ENCODE measurements around the gene SPINK1. TPM values are rescaled to one million over a fixed set of nuclear protein-coding genes. Genes with fewer than 3 reads are reported as not detected.

SPINK1 gene
- total RNA-seq, 1 donor from 2014 or later = not detected

DNA sequence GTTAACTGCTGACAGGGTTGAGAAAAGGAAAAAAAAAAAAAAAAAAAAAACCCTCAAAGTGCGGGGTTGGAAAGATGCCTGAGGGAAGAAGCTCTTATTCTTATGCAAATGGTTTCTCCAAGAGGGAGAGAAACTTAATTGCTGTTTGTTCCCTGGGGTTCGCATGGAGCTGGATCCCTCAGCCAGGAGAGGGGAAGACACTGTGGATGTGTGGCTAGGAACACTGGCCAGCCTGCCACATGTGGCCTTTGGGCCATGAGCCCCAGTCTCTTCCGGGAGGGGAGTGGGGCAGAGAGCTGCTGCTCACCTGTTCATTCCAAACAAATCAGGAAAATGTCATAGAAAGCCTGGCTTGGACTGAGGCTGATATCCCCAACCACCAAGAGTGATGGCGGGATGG is 37.6 kb upstream of the SPINK1 start:
- no peak for DNase-seq (ENCODE audit: low read depth)
- Histone ChIP-seq H3K79me2 (ENCODE audit: insufficient read depth, low read length) (no peaks in the 10 kb centered on the region), H3K27me3 (ENCODE audit: insufficient read depth, low read length) (no peaks in the 10 kb centered on the region), H3K4me2 (ENCODE audit: low read length) (no peak overlapping the region), H3K36me3 (ENCODE audit: insufficient read depth, low read length) (no peaks in the 10 kb centered on the region), H3K9me3 (ENCODE audit: insufficient read depth, low read depth, low read length) (no peaks in the 10 kb centered on the region), H3K4me1 (ENCODE audit: insufficient read depth, low read length) (no peaks in the 10 kb centered on the region), H4K20me1 (ENCODE audit: insufficient read depth, low read length) (no peaks in the 10 kb centered on the region), H3K9ac (ENCODE audit: low read length) (no peak overlapping the region), H3K27ac (ENCODE audit: low read depth, low read length) (no peak overlapping the region), H2AFZ (ENCODE audit: low read depth, low read length) (no peak overlapping the region), H3K4me3 (ENCODE audit: insufficient read depth, low read depth, low read length) (no peak overlapping the region)
- Mint-ChIP-seq H3K4me3 (ENCODE audit: unreplicated experiment) (no peak overlapping the region), H3K27me3 (ENCODE audit: low read depth, unreplicated experiment) (peaks cover 42% of the 10 kb centered on the region), H3K9me3 (ENCODE audit: unreplicated experiment) (peaks cover 12% of the 10 kb centered on the region), H3K27ac (ENCODE audit: unreplicated experiment) (no peak overlapping the region), H3K36me3 (ENCODE audit: low read depth, unreplicated experiment) (peaks cover 9% of the 10 kb centered on the region), H3K4me1 (ENCODE audit: low read depth, unreplicated experiment) (no peaks in the 10 kb centered on the region)
- no peak for FAIRE-seq
- no peak for TF ChIP-seq EZH2 (IDR thresholded peaks at IDR 0.05; ENCODE audit: insufficient read depth, low read length)

DNA sequence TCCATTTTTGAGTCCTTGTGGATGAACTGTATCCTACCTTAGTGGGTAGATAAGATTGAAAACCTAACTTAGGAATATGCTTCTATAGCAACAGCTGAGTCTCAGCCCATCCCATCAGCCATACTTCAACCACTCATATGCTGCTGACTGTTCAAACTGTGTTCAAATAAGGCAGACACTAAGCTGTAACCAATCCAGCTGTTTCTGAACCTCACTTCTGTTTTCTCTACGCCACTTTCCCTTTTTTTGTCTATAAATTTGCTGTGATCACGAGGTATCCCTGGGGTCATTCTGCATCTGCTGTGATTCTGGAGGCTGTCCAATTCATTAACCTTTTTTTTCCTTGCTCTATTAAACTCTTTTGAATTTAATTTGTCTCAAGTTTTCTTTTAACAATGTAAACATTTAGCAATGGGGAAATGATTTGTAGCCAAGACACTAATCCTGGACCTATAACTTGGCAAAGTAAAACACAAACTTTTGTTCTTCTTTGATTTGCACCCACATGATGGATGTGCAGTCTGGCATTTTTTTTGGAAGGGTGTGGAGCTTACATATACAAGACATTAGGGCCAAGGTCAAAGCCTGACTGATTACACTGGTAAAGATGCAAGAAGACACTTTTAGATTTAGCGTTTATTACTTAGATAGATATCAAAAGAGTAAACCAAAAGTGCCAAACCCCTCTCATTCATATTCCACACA is 32.1 kb upstream of the SPINK1 start:
- H3K4me3 ChIP-seq (ENCODE audit: insufficient read depth, low read depth, low read length) = no peak overlapping the region
- H3K9me3 Mint-ChIP-seq (ENCODE audit: unreplicated experiment) = no peaks in the 10 kb centered on the region
- H3K36me3 ChIP-seq (ENCODE audit: insufficient read depth, low read length) = no peaks in the 10 kb centered on the region
- no peak overlapping the region for H3K27ac Mint-ChIP-seq (ENCODE audit: unreplicated experiment)
- H3K9me3 ChIP-seq (ENCODE audit: insufficient read depth, low read depth, low read length) = no peaks in the 10 kb centered on the region
- H3K36me3 Mint-ChIP-seq (ENCODE audit: low read depth, unreplicated experiment) = peaks cover 2% of the 10 kb centered on the region
- H3K27me3 ChIP-seq (ENCODE audit: insufficient read depth, low read length) = no peaks in the 10 kb centered on the region
- FAIRE-seq (no peak), DNase-seq (ENCODE audit: low read depth) (no peak)
- no peak overlapping the region for H3K4me2 ChIP-seq (ENCODE audit: low read length)
- no peak overlapping the region for H3K4me3 Mint-ChIP-seq (ENCODE audit: unreplicated experiment)
- peaks cover 4% of the 10 kb centered on the region for H3K4me1 Mint-ChIP-seq (ENCODE audit: low read depth, unreplicated experiment)
- H3K27me3 Mint-ChIP-seq (ENCODE audit: low read depth, unreplicated experiment) = peaks cover 2% of the 10 kb centered on the region
- no peak overlapping the region for H3K27ac ChIP-seq (ENCODE audit: low read depth, low read length)
- H3K79me2 ChIP-seq (ENCODE audit: insufficient read depth, low read length) = no peaks in the 10 kb centered on the region
- H3K4me1 ChIP-seq (ENCODE audit: insufficient read depth, low read length) = no peaks in the 10 kb centered on the region
- H4K20me1 ChIP-seq (ENCODE audit: insufficient read depth, low read length) = no peaks in the 10 kb centered on the region
- H3K9ac ChIP-seq (ENCODE audit: low read length) = no peak overlapping the region
- H2AFZ ChIP-seq (ENCODE audit: low read depth, low read length) = no peak overlapping the region
- no peak for TF ChIP-seq EZH2 (IDR thresholded peaks at IDR 0.05; ENCODE audit: insufficient read depth, low read length)
- TF ChIP-seq, protein P1, sequence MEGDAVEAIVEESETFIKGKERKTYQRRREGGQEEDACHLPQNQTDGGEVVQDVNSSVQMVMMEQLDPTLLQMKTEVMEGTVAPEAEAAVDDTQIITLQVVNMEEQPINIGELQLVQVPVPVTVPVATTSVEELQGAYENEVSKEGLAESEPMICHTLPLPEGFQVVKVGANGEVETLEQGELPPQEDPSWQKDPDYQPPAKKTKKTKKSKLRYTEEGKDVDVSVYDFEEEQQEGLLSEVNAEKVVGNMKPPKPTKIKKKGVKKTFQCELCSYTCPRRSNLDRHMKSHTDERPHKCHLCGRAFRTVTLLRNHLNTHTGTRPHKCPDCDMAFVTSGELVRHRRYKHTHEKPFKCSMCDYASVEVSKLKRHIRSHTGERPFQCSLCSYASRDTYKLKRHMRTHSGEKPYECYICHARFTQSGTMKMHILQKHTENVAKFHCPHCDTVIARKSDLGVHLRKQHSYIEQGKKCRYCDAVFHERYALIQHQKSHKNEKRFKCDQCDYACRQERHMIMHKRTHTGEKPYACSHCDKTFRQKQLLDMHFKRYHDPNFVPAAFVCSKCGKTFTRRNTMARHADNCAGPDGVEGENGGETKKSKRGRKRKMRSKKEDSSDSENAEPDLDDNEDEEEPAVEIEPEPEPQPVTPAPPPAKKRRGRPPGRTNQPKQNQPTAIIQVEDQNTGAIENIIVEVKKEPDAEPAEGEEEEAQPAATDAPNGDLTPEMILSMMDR (IDR thresholded peaks at IDR 0.05; ENCODE audit: insufficient read depth, low read depth, low read length) = no peak

DNA sequence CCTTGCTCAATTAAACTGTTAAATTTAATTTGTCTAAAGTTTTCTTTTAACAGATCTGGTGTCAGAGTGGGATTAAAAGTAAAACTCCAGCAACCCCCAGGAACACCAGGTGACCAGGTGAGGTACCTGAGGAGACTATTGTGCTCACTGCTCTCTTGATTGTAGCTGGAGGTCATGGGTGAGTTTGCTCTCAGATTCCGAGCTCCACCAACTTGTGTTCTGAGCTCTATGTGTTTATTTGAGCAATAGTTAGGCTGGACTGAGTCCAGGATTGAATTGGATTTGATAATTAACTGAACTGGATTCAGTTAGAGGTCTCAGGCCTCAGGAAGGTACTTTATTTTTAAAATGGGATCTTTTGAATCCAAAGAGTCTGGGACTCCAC is 29.2 kb upstream of the SPINK1 start:
- Mint-ChIP-seq H3K27me3 (ENCODE audit: low read depth, unreplicated experiment) (no peaks in the 10 kb centered on the region), H3K4me3 (ENCODE audit: unreplicated experiment) (no peak overlapping the region), H3K36me3 (ENCODE audit: low read depth, unreplicated experiment) (no peaks in the 10 kb centered on the region), H3K9me3 (ENCODE audit: unreplicated experiment) (no peaks in the 10 kb centered on the region), H3K27ac (ENCODE audit: unreplicated experiment) (no peak overlapping the region), H3K4me1 (ENCODE audit: low read depth, unreplicated experiment) (peaks cover 4% of the 10 kb centered on the region)
- Histone ChIP-seq H4K20me1 (ENCODE audit: insufficient read depth, low read length) (no peaks in the 10 kb centered on the region), H3K9ac (ENCODE audit: low read length) (no peak overlapping the region), H2AFZ (ENCODE audit: low read depth, low read length) (no peak overlapping the region), H3K36me3 (ENCODE audit: insufficient read depth, low read length) (no peaks in the 10 kb centered on the region), H3K79me2 (ENCODE audit: insufficient read depth, low read length) (no peaks in the 10 kb centered on the region), H3K4me3 (ENCODE audit: insufficient read depth, low read depth, low read length) (no peak overlapping the region), H3K4me2 (ENCODE audit: low read length) (no peak overlapping the region), H3K27me3 (ENCODE audit: insufficient read depth, low read length) (no peaks in the 10 kb centered on the region), H3K9me3 (ENCODE audit: insufficient read depth, low read depth, low read length) (no peaks in the 10 kb centered on the region), H3K27ac (ENCODE audit: low read depth, low read length) (no peak overlapping the region), H3K4me1 (ENCODE audit: insufficient read depth, low read length) (no peaks in the 10 kb centered on the region)
- no peak for DNase-seq (ENCODE audit: low read depth)
- TF ChIP-seq EZH2 (IDR thresholded peaks at IDR 0.05; ENCODE audit: insufficient read depth, low read length) = no peak
- TF ChIP-seq, protein P1 (IDR thresholded peaks at IDR 0.05; ENCODE audit: insufficient read depth, low read depth, low read length) = no peak
- FAIRE-seq = no peak

All from astrocyte (in vitro differentiated cells and primary cell).